ENCODE results near the gene GPR146.

Gene GPR146

GRCh38 chr7:1079546-1079945 is 35.2 kb downstream of the GPR146 start:
- no peak for DNase-seq (ENCODE audit: low read depth)

DNA sequence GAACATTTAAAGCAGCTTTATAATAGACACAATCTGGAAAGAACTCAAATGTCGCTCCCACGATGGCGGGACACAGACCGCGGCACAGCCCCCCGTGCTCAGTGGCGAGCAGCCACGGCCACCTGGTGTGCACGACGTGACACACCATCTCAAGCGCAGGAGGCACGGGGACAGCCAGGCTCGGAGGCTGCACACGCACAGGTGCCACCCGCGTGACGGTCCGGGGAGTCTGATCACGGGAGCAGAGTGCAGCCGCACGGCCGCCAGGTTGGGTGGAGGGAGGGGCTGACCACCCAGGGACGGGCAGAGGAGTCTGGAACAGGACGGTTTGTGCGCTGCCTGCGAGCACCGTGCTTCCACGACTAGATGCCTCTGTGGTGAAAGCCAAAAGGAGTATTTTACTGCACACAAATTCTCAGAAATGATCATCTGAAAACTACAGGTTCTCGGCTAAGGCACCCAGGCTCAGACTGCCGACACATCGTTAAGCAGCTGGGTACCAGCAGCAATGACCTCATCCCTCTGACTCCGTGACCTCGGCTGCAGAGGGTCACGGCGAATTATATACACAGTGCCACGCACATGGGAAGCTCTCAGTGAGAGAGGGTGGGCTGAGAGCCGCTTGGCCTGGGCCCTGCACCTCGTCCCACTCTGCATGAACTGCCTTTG is 36.0 kb downstream of the GPR146 start:
- DNase-seq (ENCODE audit: low read depth): no peak

DNA sequence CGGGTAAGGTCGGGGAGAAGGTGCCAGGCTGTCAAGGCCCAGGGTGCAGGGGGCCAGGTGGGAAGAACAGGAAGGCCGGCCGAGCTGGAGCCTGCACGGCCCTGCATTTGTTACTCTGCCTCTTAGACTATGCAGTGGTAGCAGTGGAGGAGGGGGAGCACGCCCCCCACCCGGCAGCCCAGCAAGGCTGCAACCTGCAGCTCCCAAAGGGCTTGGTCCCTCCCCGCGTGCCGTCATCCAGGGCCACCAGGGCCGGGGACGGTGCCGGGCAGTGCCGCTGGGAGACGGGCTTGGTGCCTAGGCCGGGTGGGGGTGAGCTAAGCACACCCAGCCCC is 36.5 kb downstream of the GPR146 start:
- no peak for DNase-seq (ENCODE audit: low read depth)

- no peak for DNase-seq (ENCODE audit: low read depth)
These were observed 37.0 kb downstream of the GPR146 start for GRCh38 chr7:1081336-1081735.

GRCh38 chr7:1081931-1082401 is 37.6 kb downstream of the GPR146 start:
- no peak for DNase-seq (ENCODE audit: low read depth)

GRCh38 chr7:1083729-1084657 is 39.6 kb downstream of the GPR146 start:
- DNase-seq (ENCODE audit: low read depth): no peak

GRCh38 chr7:1085266-1085665 is 40.9 kb downstream of the GPR146 start:
- DNase-seq (ENCODE audit: low read depth): no peak

- no peak for DNase-seq (ENCODE audit: low read depth)
These were observed 41.6 kb downstream of the GPR146 start for GRCh38 chr7:1085910-1086421.

GRCh38 chr7:1086588-1087464 is 42.5 kb downstream of the GPR146 start:
- peak; percentile 27 for DNase-seq (ENCODE audit: low read depth)

- peak; percentile 23 for DNase-seq (ENCODE audit: low read depth)
These were observed 43.1 kb downstream of the GPR146 start for GRCh38 chr7:1087465-1087814.

- no peak for DNase-seq (ENCODE audit: low read depth)
These were observed 43.9 kb downstream of the GPR146 start, which contains the start of gene GPER1 for GRCh38 chr7:1087952-1088920. Gene GPER1, plus strand, starts transcription at chr7:1088113. Its CDS starts 3,616 bp downstream, at chr7:1091729.

GRCh38 chr7:1090236-1090635 is 45.9 kb downstream of the GPR146 start:
- no peak for DNase-seq (ENCODE audit: low read depth)

DNA sequence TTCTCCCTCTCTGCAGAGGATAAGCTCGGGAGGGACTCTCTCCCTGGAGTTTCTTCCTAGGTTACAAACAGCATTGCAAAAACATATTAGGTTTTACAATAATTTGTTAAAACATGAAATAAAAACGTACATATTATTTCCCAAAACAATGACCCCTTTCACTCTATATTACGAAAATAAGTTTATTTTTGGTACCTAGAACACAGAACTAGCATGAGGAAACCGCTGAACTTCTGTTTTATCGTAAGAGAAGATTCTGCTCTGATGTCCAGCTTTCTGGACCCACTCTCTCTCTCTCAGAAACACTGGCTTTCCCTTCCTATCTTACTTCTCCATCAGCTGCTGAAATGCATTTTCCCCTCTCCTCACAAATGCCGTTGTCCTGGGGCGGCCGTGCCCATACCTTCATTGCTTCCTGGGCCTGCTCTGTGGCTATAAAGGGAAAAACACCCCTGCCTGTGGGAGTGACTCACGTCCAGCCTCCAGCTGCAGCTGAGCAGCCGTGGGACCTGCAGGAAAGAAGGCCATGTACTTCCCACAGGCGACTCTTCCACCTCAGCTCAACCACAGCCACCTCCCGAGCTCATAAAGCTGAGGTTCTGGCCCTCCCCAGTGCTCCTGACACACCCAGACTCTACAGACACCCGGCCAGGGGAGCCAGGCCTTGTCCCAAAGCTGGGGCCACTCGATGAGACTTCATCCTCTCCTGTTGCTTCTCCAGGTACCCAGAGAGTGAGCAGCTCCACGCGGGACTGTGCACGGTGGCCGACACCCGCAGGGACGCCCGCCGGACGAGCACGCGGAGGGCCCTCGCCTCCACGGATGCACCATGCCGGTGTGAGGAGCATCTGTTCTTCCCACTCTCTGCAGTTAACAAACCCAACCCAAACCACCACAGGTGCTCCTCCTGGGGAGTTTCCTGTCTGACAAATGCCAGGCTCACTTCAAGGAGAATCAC is 46.6 kb downstream of the GPR146 start:
- no peak for DNase-seq (ENCODE audit: low read depth)

- DNase-seq (ENCODE audit: low read depth): no peak
These were observed 47.3 kb downstream of the GPR146 start for GRCh38 chr7:1091644-1092027.

GRCh38 chr7:1092161-1092632 is 47.9 kb downstream of the GPR146 start:
- DNase-seq (ENCODE audit: low read depth): no peak

DNA sequence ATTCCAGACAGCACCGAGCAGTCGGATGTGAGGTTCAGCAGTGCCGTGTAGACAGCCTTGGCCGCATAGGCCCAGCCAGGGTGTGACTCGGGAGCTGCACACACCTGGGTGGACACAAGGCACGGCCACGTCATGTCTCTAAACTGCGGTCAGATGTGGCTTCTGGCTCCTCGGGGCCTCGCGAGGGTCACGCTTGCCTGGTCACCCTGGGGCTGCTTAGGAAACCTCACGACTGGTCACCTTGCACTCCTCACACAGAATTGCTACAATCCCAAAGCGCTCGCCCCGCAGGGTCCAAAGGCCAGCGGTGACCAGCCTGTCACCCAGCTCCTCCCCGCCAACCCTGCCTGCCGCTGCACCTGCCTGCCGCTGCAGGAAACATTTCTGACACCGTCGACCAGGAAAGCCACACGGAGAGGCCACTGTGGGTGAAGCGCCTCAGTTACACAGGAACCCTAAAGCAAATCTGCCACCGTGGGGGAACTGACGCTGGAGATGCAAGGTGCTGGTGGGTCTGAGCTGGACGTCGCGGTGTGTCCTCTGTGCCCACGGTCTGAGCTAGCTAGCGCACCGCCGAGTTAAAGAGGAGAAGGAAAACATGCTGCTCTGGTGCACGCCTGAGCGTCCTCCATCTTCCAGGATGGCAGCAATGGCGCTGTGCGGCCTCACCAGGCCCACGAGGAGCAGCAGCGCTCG is 48.6 kb downstream of the GPR146 start:
- DNase-seq (ENCODE audit: low read depth): no peak

DNA sequence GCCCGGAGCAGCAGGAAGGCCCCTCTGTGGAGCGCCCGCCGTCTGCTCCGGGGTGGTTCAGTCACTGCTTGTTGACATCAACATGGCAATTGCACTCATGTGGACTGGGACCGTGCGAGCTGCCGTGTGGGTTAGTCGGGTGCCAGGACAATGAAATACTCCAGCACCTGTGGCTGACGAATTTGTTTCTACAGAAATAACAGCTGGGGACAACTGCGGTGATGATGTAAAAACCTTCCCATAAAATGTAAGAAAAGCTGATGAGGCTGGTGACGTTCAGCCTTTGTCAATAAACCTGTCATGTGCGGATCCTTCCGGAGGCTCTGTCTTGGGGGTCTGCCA is 49.1 kb downstream of the GPR146 start:
- DNase-seq (ENCODE audit: low read depth): no peak

- no peak for DNase-seq (ENCODE audit: low read depth)
These were observed 49.7 kb downstream of the GPR146 start for GRCh38 chr7:1093916-1094508.

- no peak for DNase-seq (ENCODE audit: low read depth)
These were observed 50.5 kb downstream of the GPR146 start for GRCh38 chr7:1094870-1095269.

All from GM04504 (cell line).